Neural cell (in vitro differentiated cells): ENCODE measurements around the gene SNRNP40. TPM values are rescaled to one million over a fixed set of nuclear protein-coding genes. Genes with fewer than 3 reads are reported as not detected.

ENCODE experiments used
- H2AFZ ChIP-seq: fragments of 200-600, 300-800 bp; sonication (generic), shearing (Covaris generic); 2 replicates; pipeline ENCODE4 v1.6.0; 2014; ENCODE audit warnings: low read depth, mild to moderate bottlenecking, antibody characterized with exemption, low read length, moderate library complexity
- H3F3A ChIP-seq: fragments of 200-600 bp; shearing (Covaris generic); 2 replicates; pipeline ENCODE4 v1.6.1; 2016; ENCODE audit warnings: mild to moderate bottlenecking, moderate library complexity, mixed read lengths, antibody characterized with exemption, low read length; ENCODE audit not compliant: insufficient read depth, poor library complexity, severe bottlenecking
- H3K27ac ChIP-seq: fragments of 200-600, 300-800 bp; sonication (generic), shearing (Covaris generic); 2 replicates; pipeline ENCODE4 v1.5.1; 2014; ENCODE audit warnings: mild to moderate bottlenecking, low read length, moderate library complexity
- H3K27me3 ChIP-seq: fragments of 300-800, 200-600 bp; sonication (generic), shearing (Covaris generic); 2 replicates; pipeline ENCODE4 v1.6.0; 2014; ENCODE audit warnings: mild to moderate bottlenecking, low read depth, low read length, moderate library complexity; ENCODE audit not compliant: insufficient read depth
- H3K36me3 ChIP-seq: fragments of 300-800, 200-600 bp; sonication (generic), shearing (Covaris generic); 2 replicates; pipeline ENCODE4 v1.5.1; 2014; ENCODE audit warnings: mild to moderate bottlenecking, antibody characterized with exemption, low read length, moderate library complexity; ENCODE audit not compliant: insufficient read depth
- H3K4me2 ChIP-seq: fragments of 300-800, 200-600 bp; sonication (generic), shearing (Covaris generic); 2 replicates; pipeline ENCODE4 v1.6.0; 2014; ENCODE audit warnings: mild to moderate bottlenecking, low read length
- H3K4me3 ChIP-seq: fragments of 300-800, 200-600 bp; sonication (generic), shearing (Covaris generic); 2 replicates; pipeline ENCODE4 v1.5.1; 2014; ENCODE audit warnings: mild to moderate bottlenecking, low read length, moderate library complexity
- H3K79me2 ChIP-seq: fragments of 200-600 bp; shearing (Covaris generic); replicated peaks from 2 replicates; pipeline ENCODE4 v1.6.0; 2014; ENCODE audit warnings: mild to moderate bottlenecking, low read length, moderate library complexity; ENCODE audit not compliant: insufficient read depth
- H3K9ac ChIP-seq: fragments of 300-800, 200-600 bp; sonication (generic), shearing (Covaris generic); 2 replicates; pipeline ENCODE4 v1.6.1; 2016; ENCODE audit warnings: mild to moderate bottlenecking, low read length, mixed read lengths
- H3K9me2 ChIP-seq: fragments of 200-600 bp; shearing (Covaris generic); 2 replicates; pipeline ENCODE4 v1.6.1; 2016; ENCODE audit warnings: mild to moderate bottlenecking, low read length, mixed read lengths; ENCODE audit not compliant: insufficient read depth
- H3K9me3 ChIP-seq: fragments of 200-600, 300-800 bp; sonication (generic), shearing (Covaris generic); 2 replicates; pipeline ENCODE4 v1.6.1; 2016; ENCODE audit warnings: mild to moderate bottlenecking, mixed run types, low read length, moderate library complexity, mixed read lengths
- H4K20me1 ChIP-seq: fragments of 200-600 bp; shearing (Covaris generic); 2 replicates; pipeline ENCODE4 v1.6.1; 2016; ENCODE audit warnings: mild to moderate bottlenecking, mixed run types; ENCODE audit not compliant: insufficient read depth
- CTCF ChIP-seq: fragments of 450-650 bp; IDR thresholded peaks from 2 replicates; pipeline ENCODE4 v1.5.1; 2014; ENCODE audit warnings: antibody characterized with exemption, mild to moderate bottlenecking, moderate library complexity; ENCODE audit not compliant: poor library complexity, severe bottlenecking
- EP300 ChIP-seq: fragments of 450-650 bp; conservative IDR thresholded peaks from 2 replicates; pipeline ENCODE4 v1.6.1; 2014; ENCODE audit warnings: antibody characterized with exemption, mild to moderate bottlenecking, moderate library complexity; ENCODE audit not compliant: poor library complexity, severe bottlenecking
- EZH2 ChIP-seq: fragments of 200-600, 300-800 bp; shearing (Covaris generic), sonication (generic); IDR thresholded peaks from 2 replicates; pipeline ENCODE4 v1.6.1; 2014; ENCODE audit warnings: antibody characterized with exemption, low read length, borderline replicate concordance, mild to moderate bottlenecking; ENCODE audit not compliant: insufficient read depth, poor library complexity, severe bottlenecking
- MXI1 ChIP-seq: fragments of 450-650 bp; conservative IDR thresholded peaks from 2 replicates; pipeline ENCODE4 v1.6.1; 2014; ENCODE audit warnings: antibody characterized with exemption, mild to moderate bottlenecking; ENCODE audit not compliant: poor library complexity, severe bottlenecking
- POLR2AphosphoS5 ChIP-seq: IDR thresholded peaks from 2 replicates; pipeline ENCODE4 v1.6.1; 2012
- RAD21 ChIP-seq: fragments of 450-650 bp; conservative IDR thresholded peaks from 2 replicates; pipeline ENCODE4 v1.6.1; 2014; ENCODE audit warnings: antibody characterized with exemption, mild to moderate bottlenecking, moderate library complexity
- REST ChIP-seq: IDR thresholded peaks from 2 replicates; pipeline ENCODE4 v1.6.1; 2012; ENCODE audit warnings: borderline replicate concordance
- SMC3 ChIP-seq: fragments of 450-650 bp; conservative IDR thresholded peaks from 2 replicates; pipeline ENCODE4 v1.6.1; 2014; ENCODE audit warnings: antibody characterized with exemption, mild to moderate bottlenecking, moderate library complexity; ENCODE audit not compliant: poor library complexity
- TAF1 ChIP-seq: IDR thresholded peaks from 2 replicates; pipeline ENCODE4 v1.6.1; 2012; ENCODE audit warnings: low read depth
- polyA plus RNA-seq: library from polyadenylated mRNA; depleted of rRNA; stranded (reverse); fragments of >200 nt; gene quantifications from 2 replicates; pipeline ENCODE4 v1.2.3, GENCODE V29; 2014

SNRNP40 gene
- polyA plus RNA-seq, 1 donor from 2014 or later: 87.2 TPM

- Histone ChIP-seq H3F3A (no peaks in the 10 kb centered on the region), H3K27ac (no peak overlapping the region), H4K20me1 (no peaks in the 10 kb centered on the region), H3K9me3 (no peaks in the 10 kb centered on the region), H3K9ac (no peak overlapping the region), H3K27me3 (no peaks in the 10 kb centered on the region), H3K4me3 (no peak overlapping the region), H3K36me3 (no peaks in the 10 kb centered on the region), H2AFZ (no peak overlapping the region), H3K4me2 (no peak overlapping the region), H3K9me2 (no peaks in the 10 kb centered on the region), H3K79me2 (peaks cover 11% of the 10 kb centered on the region)
- no peak for TF ChIP-seq REST
- TF ChIP-seq MXI1: no peak
- no peak for TF ChIP-seq SMC3
- no peak for TF ChIP-seq RAD21
- TF ChIP-seq EZH2: no peak
- TF ChIP-seq TAF1: no peak
- no peak for TF ChIP-seq EP300
- TF ChIP-seq POLR2AphosphoS5: no peak
- no peak for TF ChIP-seq CTCF
These were observed 75.5 kb downstream of the SNRNP40 start for GRCh38 chr1:31221072-31221471.

- H3K9ac ChIP-seq: no peak overlapping the region
- no peak overlapping the region for H3K4me3 ChIP-seq
- H3K36me3 ChIP-seq: no peaks in the 10 kb centered on the region
- no peaks in the 10 kb centered on the region for H4K20me1 ChIP-seq
- no peaks in the 10 kb centered on the region for H3K9me2 ChIP-seq
- no peak overlapping the region for H3K27ac ChIP-seq
- no peak for TF ChIP-seq CTCF
- TF ChIP-seq MXI1: no peak
- TF ChIP-seq EP300: no peak
- TF ChIP-seq SMC3: no peak
- TF ChIP-seq REST: no peak
- no peak for TF ChIP-seq POLR2AphosphoS5
- TF ChIP-seq EZH2: no peak
- no peak for TF ChIP-seq RAD21
- no peak for TF ChIP-seq TAF1
- H3K4me2 ChIP-seq: no peak overlapping the region
- H3F3A ChIP-seq: no peaks in the 10 kb centered on the region
- H3K79me2 ChIP-seq: peaks cover 3% of the 10 kb centered on the region
- H3K9me3 ChIP-seq: no peaks in the 10 kb centered on the region
- H2AFZ ChIP-seq: no peak overlapping the region
- H3K27me3 ChIP-seq: no peaks in the 10 kb centered on the region
These were observed 77.1 kb downstream of the SNRNP40 start for GRCh38 chr1:31219489-31219888.
